Measurements from ENCODE around the gene MPPE1.
"Not testable (repeated sequence)": the region's sequence is repeated elsewhere in the genome, so short reads cannot be mapped to it uniquely, and the experiment has no call there.

The MPPE1 gene

GRCh38 chr18:11857177-11857887 is 50.8 kb downstream of the MPPE1 start:
- DNase-seq (ENCODE audit: low read depth), result no peak

DNA sequence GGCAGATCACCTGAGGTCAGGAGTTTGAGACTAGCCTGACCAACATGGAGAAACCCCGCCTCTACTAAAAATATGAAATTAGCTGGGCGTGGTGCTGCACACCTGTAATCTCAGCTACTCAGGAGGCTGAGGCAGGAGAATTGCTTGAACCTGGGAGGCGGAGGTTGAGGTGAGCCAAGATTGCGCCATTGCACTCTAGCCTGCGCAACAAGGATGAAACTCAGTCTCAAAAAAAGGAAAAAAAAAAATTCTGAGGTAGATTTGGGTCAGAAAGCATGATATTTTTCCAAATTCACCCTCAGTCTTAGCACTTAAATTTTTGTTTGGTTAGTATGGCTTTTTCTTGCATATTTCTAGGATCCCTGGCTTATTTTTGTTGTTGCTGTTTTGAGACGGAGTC is 53.6 kb downstream of the MPPE1 start:
- DNase-seq (ENCODE audit: low read depth), result not testable (repeated sequence)

DNA sequence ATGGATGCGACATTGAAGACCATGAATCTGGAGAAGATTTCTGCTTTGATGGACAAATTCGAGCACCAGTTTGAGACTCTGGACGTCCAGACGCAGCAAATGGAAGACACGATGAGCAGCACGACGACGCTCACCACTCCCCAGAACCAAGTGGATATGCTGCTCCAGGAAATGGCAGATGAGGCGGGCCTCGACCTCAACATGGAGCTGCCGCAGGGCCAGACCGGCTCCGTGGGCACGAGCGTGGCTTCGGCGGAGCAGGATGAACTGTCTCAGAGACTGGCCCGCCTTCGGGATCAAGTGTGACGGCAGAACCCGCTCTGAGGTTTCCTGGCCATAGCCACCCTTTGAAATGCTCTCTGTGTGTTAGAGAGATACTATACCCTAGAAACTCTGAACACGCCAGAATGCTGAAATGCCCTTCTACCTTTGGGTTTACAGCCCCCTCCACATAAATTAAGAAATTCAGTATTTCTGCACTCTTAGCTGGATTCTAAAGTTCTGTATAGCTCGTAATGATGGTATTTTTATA is 56.2 kb downstream of the MPPE1 start:
- DNase-seq (ENCODE audit: low read depth), result peak; percentile 34

DNA sequence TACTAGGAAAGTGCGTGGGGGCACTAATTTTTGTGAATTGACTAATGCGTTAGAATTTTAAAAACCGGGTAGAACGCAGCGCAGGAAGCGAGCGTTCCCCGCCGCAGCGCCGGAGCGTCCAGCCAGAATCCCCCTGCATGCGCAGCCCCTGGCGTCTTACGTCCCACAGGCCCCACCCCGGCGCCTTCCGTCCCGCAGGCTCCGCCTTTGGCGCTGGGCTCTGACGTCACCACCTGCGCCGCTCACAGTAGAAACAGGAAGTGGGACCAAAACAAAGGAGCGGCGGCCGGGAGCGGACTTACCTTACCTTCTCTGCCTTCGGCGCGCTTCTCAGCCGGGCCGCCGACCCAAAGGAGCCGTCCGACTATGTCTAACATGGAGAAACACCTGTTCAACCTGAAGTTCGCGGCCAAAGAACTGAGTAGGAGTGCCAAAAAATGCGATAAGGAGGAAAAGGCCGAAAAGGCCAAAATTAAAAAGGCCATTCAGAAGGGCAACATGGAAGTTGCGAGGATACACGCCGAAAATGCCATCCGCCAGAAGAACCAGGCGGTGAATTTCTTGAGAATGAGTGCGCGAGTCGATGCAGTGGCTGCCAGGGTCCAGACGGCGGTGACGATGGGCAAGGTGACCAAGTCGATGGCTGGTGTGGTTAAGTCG is 56.8 kb downstream of the MPPE1 start, which contains the start of gene CHMP1B:
CHMP1B (plus strand) TSS at position 268 of the 660 bp plus-strand sequence; CDS start at position 367, 99 bp downstream.
- peak; percentile 93 for DNase-seq (ENCODE audit: low read depth)

GRCh38 chr18:11850821-11851145 is 57.3 kb downstream of the MPPE1 start:
- no peak for DNase-seq (ENCODE audit: low read depth)

DNA sequence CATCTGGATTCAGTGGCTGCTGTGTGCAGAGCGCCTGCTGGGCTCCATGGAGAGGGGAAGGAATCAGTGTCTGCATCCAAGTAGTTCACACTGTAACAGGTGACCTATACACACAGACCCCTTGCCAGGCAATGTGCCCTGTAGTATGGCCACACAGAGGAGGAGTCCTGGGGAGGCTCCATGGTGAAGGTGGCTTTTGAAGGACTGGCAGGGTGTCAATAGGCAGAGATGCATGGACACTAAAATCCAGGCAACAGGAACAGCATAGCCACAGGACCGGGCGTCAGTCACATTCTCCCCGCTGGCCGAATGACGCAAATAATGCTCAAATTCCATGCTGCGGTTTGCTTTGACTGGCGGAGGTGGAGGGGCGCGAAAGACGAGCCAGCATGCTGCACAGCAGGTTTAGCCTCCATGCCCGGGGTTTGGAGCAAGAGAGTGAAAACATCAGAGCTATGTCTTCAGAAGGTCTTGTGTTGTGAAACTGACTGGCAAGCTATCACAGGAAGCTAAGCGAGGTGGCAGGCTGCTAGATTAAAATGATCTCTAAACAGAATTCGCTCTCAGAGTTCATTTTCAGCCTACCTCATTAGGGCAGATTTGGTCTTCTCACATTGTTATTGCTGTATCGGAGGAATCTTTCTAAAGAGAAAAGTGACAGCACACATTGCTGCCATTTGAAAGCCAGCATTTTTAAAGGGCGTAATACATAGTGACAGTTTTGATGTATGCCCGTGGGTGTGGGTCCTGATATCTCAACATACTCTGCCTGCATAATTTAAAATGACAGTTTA is 58.1 kb downstream of the MPPE1 start:
- peak; percentile 65 for DNase-seq (ENCODE audit: low read depth)

DNA sequence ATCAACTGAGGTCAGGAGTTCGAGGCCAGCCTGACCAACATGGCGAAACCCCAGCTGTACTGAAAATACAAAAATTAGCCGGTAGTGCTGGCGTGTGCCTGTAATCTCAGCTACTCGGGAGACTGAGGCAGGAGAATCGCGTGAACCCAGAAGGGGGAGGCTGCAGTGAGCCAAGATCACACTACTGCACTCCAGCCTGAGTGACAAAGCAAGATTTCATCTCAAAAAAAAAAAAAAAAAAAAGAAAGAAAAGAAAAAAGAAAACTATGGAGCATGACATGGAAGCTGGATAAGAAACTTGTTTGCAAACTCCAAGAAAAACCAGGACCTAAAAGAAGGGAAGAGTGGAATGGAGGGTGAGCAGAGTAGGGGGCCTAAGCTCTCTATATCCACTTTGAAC is 58.8 kb downstream of the MPPE1 start:
- DNase-seq (ENCODE audit: low read depth), result no peak

DNA sequence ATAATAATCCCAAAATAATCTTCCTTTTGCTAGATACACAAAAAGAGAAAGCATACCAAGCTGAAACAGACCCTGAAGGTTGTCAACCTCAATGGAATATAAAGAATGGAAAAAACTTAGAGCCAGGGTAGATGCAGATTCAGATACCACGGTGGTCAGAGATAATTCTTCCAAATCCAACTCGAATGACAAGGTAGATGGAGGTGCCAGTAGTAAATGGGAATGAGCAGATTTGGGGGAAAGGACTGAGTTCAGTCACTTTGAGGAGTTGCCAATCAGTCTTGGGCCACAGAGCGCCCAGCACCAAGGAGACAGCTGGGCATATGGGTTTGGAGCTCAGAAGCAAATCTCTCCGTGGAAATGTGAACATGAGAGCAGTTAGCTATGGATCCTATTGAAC is 60.3 kb downstream of the MPPE1 start:
- DNase-seq (ENCODE audit: low read depth), result no peak

- DNase-seq (ENCODE audit: low read depth), result no peak
These were observed 62.5 kb downstream of the MPPE1 start for GRCh38 chr18:11845654-11846053.

- no peak for DNase-seq (ENCODE audit: low read depth)
These were observed 63.7 kb downstream of the MPPE1 start for GRCh38 chr18:11844436-11844835.

GRCh38 chr18:11842562-11842961 is 65.6 kb downstream of the MPPE1 start:
- DNase-seq (ENCODE audit: low read depth), result no peak

- DNase-seq (ENCODE audit: low read depth), result no peak
These were observed 67.6 kb downstream of the MPPE1 start for GRCh38 chr18:11840493-11840892.

DNA sequence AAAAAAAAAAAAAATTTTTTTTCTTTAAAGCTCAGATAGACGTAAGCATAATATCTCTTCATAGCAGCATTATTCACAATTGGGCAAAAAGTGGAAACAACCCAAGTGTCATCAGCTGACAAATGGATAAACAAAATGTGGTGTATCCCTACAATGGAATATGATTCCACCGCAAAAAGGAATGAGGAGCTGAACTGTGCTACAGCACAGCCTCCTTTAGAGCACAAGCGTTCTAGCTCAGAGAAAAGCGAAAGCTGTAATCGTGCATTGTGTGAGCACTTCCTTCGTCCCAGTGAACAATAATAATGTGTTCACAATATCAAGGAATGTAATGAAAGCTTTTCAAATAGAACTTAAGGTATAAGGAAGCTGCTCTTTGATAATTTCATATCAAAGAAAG is 68.6 kb downstream of the MPPE1 start:
- DNase-seq (ENCODE audit: low read depth), result no peak

- no peak for DNase-seq (ENCODE audit: low read depth)
These were observed 73.3 kb downstream of the MPPE1 start for GRCh38 chr18:11834772-11835171.

Measured in T-helper 22 cell (primary cell).